ENCODE results near the gene MGAT4A. TPM values are rescaled to one million over a fixed set of nuclear protein-coding genes. Genes with fewer than 3 reads are reported as not detected.
A peak's percentile ranks its signal among the peaks of the same experiment; 100 is the strongest.

Gene MGAT4A
- total and polyA plus RNA-seq, 12 donors = 4.6 to 33.0 (median 18.6) TPM

DNA sequence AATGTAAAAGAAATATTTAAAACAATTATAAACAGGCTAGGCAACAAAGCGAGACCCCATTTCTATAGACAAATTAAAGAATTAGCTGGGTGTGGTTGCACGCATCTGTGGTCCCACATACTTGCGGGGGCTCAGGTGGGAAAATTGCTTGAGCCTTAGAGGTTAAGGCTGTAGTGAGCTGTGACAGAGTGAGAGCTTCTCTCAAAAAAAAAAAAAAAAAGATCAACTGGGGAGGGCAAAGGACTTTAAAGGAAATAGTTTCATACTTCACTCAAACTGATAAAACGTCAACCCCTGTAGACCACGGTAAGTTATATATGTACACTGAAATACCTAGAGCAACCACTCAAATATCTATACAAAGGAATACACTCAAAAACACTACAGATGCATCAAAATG, 37.5 kb downstream of the MGAT4A start:
- H3K36me3 ChIP-seq = no peaks in the 10 kb centered on the region
- intact Hi-C loops (cut with DNase I) = no loop called here
- H3K27ac ChIP-seq = no peak overlapping the region
- 82 to 85% methylated on average over 5 of the region's 5 CpGs for WGBS, 2 donors
- peaks cover 0 to 48% (median 23%) of the 10 kb centered on the region in 9 donors for H3K4me1 ChIP-seq
- H3K4me3 ChIP-seq = no peak overlapping the region
- DNase-seq = no peak
- no peaks in the 10 kb centered on the region for H3K27me3 ChIP-seq
- ATAC-seq = no peak
- no peaks in the 10 kb centered on the region for H3K9me3 ChIP-seq
- TF ChIP-seq, protein P1, sequence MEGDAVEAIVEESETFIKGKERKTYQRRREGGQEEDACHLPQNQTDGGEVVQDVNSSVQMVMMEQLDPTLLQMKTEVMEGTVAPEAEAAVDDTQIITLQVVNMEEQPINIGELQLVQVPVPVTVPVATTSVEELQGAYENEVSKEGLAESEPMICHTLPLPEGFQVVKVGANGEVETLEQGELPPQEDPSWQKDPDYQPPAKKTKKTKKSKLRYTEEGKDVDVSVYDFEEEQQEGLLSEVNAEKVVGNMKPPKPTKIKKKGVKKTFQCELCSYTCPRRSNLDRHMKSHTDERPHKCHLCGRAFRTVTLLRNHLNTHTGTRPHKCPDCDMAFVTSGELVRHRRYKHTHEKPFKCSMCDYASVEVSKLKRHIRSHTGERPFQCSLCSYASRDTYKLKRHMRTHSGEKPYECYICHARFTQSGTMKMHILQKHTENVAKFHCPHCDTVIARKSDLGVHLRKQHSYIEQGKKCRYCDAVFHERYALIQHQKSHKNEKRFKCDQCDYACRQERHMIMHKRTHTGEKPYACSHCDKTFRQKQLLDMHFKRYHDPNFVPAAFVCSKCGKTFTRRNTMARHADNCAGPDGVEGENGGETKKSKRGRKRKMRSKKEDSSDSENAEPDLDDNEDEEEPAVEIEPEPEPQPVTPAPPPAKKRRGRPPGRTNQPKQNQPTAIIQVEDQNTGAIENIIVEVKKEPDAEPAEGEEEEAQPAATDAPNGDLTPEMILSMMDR (IDR thresholded peaks at IDR 0.05) = no peak

DNA sequence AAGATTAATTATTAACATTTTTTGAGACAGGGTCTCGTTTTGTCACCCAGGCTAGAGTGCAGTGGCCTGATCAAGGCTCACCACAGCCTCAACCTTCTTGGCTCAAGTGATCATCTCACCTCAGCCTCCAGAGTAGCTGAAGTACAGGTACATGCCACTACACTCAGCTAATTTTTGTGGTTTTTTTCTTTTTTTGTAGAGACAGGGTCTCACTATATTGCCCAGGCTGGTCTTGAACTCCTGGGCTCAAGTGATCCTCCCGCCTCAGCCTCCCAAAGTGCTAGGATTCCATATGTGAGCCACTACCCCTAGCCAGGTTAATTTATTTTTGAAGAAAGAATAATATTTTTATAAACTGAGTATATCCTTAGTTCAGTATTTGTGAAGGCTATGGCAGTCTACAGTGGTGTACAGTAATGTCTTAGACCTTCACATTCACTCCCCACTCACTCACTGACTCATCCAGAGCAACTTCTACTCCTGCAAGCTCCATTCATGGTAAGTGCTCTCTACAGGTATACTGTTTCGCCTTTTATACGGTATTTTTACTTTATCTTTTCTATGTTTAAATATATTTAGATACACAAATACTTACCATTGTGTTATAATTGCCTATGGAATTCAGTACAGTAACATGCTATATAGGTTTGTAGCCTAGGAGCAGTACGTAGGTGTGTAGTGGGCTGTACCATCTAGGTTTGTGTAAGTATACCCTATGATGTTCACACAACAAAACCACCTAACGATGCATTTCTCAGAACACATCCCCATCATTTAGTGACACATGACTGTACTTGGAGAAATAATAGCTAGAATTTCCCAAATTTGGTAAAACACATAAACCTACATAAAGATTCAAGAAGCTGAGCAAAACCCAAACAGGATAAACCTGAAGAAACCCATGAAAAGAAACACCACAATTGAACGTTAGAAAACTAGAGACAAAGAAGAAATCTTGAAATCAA, 38.6 kb downstream of the MGAT4A start:
- no peaks in the 10 kb centered on the region for H3K9me3 ChIP-seq
- TF ChIP-seq, protein P1 (IDR thresholded peaks at IDR 0.05) = no peak
- intact Hi-C loops (cut with DNase I) = no loop called here
- no peaks in the 10 kb centered on the region for H3K36me3 ChIP-seq
- no peak for DNase-seq
- WGBS, 2 donors = 93 to 95% methylated on average over 7 of the region's 7 CpGs
- H3K4me3 ChIP-seq = no peak overlapping the region
- no peaks in the 10 kb centered on the region for H3K27me3 ChIP-seq
- ATAC-seq = no peak
- no peak overlapping the region for H3K27ac ChIP-seq
- peaks cover 0 to 38% (median 14%) of the 10 kb centered on the region in 9 donors for H3K4me1 ChIP-seq

DNA sequence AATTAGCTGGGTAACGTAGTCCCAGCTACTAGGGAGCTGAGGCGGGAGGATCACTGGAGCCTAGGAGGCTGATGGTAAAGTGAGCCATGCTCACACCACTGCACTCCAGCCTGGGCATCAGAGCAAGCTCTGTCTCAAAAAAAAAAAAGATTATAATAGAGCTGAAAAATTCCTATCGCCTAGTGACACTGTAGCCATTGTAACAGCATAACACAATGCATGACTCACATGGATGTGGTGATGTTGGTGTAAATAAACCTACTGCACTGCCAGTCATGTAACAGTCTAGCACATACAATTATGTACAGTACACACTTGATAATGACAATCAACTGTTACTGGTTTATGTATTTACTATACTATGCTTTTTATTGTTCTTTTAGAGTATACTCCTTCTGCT, 39.6 kb downstream of the MGAT4A start:
- Histone ChIP-seq H3K36me3 (no peaks in the 10 kb centered on the region), H3K9me3 (no peaks in the 10 kb centered on the region), H3K4me3 (no peak overlapping the region), H3K27me3 (no peaks in the 10 kb centered on the region), H3K4me1 (peaks cover 0 to 27% (median 8%) of the 10 kb centered on the region in 9 donors), H3K27ac (no peak overlapping the region)
- intact Hi-C loops (cut with DNase I) = no loop called here
- TF ChIP-seq, protein P1 (IDR thresholded peaks at IDR 0.05) = no peak
- peak in 5 of 8 donors; percentile 30 to 70 (median 34) for ATAC-seq
- no peak for DNase-seq
- 85 to 89% methylated on average over 3 of the region's 3 CpGs for WGBS, 2 donors

DNA sequence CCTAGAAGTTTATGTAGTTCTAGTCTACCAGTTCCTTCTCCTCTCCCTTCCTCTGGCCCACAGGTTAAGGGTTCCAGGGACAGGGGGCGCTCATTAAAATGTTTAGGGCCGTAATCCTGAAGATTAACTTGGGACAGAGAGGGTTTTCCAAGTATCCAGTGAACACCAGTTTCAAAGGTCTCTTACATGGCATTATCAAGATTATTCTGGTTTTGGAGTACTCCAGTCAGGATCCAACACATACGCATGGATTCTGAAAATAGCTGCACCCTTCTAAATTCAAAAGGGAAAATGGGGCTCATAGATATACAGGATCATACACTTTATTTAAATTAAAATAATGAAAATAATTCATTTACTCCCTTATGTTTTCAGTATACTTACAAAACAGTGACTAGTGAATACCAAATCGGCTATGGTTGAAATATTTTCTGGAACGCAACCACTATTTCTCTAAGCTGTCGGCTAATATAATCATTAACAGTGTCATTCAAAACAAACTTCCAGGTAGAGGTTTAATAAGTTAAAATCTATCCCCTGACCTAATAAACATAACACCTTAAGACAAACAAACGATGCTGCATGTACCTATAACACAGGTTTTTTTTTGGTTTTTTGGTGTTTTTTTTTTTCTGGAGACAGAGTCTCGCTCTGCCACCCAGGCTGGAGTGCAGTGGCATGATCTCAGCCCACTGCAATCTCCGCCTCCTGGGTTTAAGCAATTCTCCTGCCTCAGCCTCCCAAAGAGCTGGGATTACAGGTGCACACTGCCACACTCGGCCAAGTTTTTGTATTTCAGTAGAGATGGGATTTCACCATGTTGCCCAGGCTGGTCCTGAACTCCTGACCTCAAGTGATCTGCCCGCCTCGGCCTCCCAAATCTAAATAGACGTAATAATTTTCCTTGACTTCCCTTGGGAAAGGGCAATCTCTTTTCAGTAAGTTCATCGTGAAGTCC, 44.7 kb downstream of the MGAT4A start:
- 93 to 94% methylated on average over 14 of the region's 14 CpGs for WGBS, 2 donors
- ATAC-seq (no peak), DNase-seq (no peak)
- Histone ChIP-seq H3K27ac (no peak overlapping the region), H3K9me3 (no peaks in the 10 kb centered on the region), H3K4me3 (no peak overlapping the region), H3K27me3 (no peaks in the 10 kb centered on the region), H3K4me1 (peaks cover 0 to 23% (median 5%) of the 10 kb centered on the region in 9 donors), H3K36me3 (no peaks in the 10 kb centered on the region)
- intact Hi-C loops (cut with DNase I) = no loop called here
- TF ChIP-seq, protein P1 (IDR thresholded peaks at IDR 0.05) = no peak

Measured in heart right ventricle (tissue), 16 donors.